Hepatocyte (in vitro differentiated cells): ENCODE results near the gene DNAH12. TPM values are rescaled to one million over a fixed set of nuclear protein-coding genes. Genes with fewer than 3 reads are reported as not detected.

ENCODE experiments used
- DNase-seq: peaks from one replicate; pipeline ENCODE4 v3.0.0-alpha.2; 2016; ENCODE audit warnings: low spot score
- H2AFZ ChIP-seq: fragments of 200-600 bp; sonication (generic); 2 replicates; pipeline ENCODE4 v1.6.0; 2016; ENCODE audit warnings: antibody characterized with exemption, mild to moderate bottlenecking
- H3K27ac ChIP-seq: fragments of 200-600 bp; sonication (generic); 2 replicates; pipeline ENCODE4 v1.5.1; 2016; ENCODE audit warnings: mild to moderate bottlenecking
- H3K27me3 ChIP-seq: fragments of 200-600 bp; sonication (generic); 2 replicates; pipeline ENCODE4 v1.6.1; 2016
- H3K36me3 ChIP-seq: fragments of 200-600 bp; sonication (generic); replicated peaks from 2 replicates; pipeline ENCODE4 v1.5.1; 2016; ENCODE audit warnings: low read depth; ENCODE audit not compliant: insufficient read depth
- H3K4me1 ChIP-seq: fragments of 200-600 bp; sonication (generic); 2 replicates; pipeline ENCODE4 v1.5.1; 2016; ENCODE audit warnings: mild to moderate bottlenecking, moderate library complexity; ENCODE audit not compliant: insufficient read depth
- H3K4me2 ChIP-seq: fragments of 200-600 bp; sonication (generic); 2 replicates; pipeline ENCODE4 v1.6.0; 2016
- H3K4me3 ChIP-seq: fragments of 200-600 bp; sonication (generic); 2 replicates; pipeline ENCODE4 v1.5.1; 2016; ENCODE audit warnings: mild to moderate bottlenecking
- H3K79me2 ChIP-seq: fragments of 200-600 bp; sonication (generic); 2 replicates; pipeline ENCODE4 v1.6.0; 2017; ENCODE audit warnings: mild to moderate bottlenecking
- H3K9me2 ChIP-seq: fragments of 200-600 bp; sonication (generic); replicated peaks from 2 replicates; pipeline ENCODE4 v1.6.0; 2017; ENCODE audit warnings: mild to moderate bottlenecking; ENCODE audit not compliant: insufficient read depth
- H3K9me3 ChIP-seq: fragments of 200-600 bp; sonication (generic); 2 replicates; pipeline ENCODE4 v1.5.1; 2016; ENCODE audit warnings: low read depth, mild to moderate bottlenecking
- H4K20me1 ChIP-seq: fragments of 200-600 bp; sonication (generic); 2 replicates; pipeline ENCODE4 v1.6.0; 2016; ENCODE audit warnings: mild to moderate bottlenecking; ENCODE audit not compliant: insufficient read depth, poor library complexity, severe bottlenecking
- EZH2 ChIP-seq: fragments of 200-600 bp; sonication (generic); IDR thresholded peaks from 2 replicates; pipeline ENCODE4 v1.6.1; 2016; ENCODE audit warnings: antibody characterized with exemption, mild to moderate bottlenecking, borderline replicate concordance
- EZH2phosphoT487 ChIP-seq: fragments of 200-600 bp; sonication (generic); IDR thresholded peaks from one replicate; pipeline ENCODE4 v1.6.1; 2018; ENCODE audit warnings: antibody characterized with exemption, mild to moderate bottlenecking, low read depth, moderate library complexity; ENCODE audit not compliant: unreplicated experiment, severe bottlenecking
- WGBS: methylation state at CpG from one replicate; pipeline ENCODE4 v1.1.6; 2016; ENCODE audit warnings: low lambda C conversion rate; ENCODE audit errors: missing lambda C conversion rate; 5-methylcytosine and 5-hydroxymethylcytosine counted together
- polyA plus RNA-seq: library from polyadenylated mRNA; unstranded; fragments of >200 nt; fragmentation: Nextera tagmentation; extraction: Ambion mirVana; gene quantifications from 2 replicates; pipeline ENCODE4 v1.2.1, GENCODE V29; 2016
- total RNA-seq: library from RNA; depleted of rRNA; stranded (reverse); fragments of >200 nt; gene quantifications from 2 replicates; pipeline ENCODE4 v1.2.3, GENCODE V29; 2014
- TF ChIP-seq, protein P1 (sequence below): fragments of 200-600 bp; sonication (generic); IDR thresholded peaks from 2 replicates; pipeline ENCODE4 v1.5.1; 2016; ENCODE audit warnings: antibody characterized with exemption, mild to moderate bottlenecking; ENCODE audit not compliant: poor library complexity

DNAH12 gene
- total and polyA plus RNA-seq, 2 experiments from 2014 or later = 0.06 to 1.5 TPM

DNA sequence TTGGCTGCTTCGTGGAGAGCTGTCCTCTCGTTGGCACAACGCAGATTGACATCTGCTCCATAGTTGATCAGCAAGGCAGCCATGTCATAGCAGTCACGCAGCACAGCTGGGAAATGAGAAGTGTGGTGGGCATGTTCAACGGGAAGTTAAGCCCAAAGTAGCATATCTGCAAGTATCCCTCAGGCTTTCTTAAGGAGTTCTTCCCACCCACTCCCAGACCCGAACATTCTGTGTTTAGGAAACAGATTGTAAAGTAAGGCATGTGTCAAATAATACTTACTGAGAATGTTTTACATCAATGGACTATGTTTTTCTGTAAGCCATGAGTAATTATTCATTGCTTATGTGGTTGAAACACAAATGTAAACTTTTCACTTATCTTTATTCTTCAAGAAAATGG is 260.8 kb downstream of the DNAH12 start:
- H3K4me2 ChIP-seq = peak overlapping the region; percentile 31
- DNase-seq = no peak
- 63% methylated on average over 6 of the region's 6 CpGs for WGBS

DNA sequence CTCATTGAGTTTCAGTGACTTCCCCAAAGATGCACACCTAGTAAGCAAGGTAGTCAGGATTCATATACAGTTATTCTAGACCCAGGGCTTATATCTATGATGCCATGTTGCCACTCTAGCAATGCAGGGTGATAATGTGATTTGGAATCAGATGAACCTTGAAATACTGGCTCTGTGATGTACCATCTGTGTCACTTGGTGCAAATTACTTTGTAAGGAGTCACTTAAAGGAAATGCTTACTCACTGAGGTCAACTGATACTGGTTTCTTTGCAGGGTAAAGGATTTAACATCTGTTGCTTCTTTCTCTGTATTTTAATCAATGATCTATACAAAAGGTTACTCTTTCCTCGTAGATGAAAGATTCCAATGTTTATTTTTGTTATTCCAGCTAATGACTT is 262.4 kb downstream of the DNAH12 start:
- DNase-seq = no peak
- no peak overlapping the region for H3K4me2 ChIP-seq
- no peaks in the 10 kb centered on the region for H3K4me1 ChIP-seq
- no peak overlapping the region for H2AFZ ChIP-seq
- no peaks in the 10 kb centered on the region for H4K20me1 ChIP-seq
- H3K9me2 ChIP-seq = no peaks in the 10 kb centered on the region
- no peaks in the 10 kb centered on the region for H3K9me3 ChIP-seq
- H3K36me3 ChIP-seq = no peaks in the 10 kb centered on the region
- TF ChIP-seq, protein P1, sequence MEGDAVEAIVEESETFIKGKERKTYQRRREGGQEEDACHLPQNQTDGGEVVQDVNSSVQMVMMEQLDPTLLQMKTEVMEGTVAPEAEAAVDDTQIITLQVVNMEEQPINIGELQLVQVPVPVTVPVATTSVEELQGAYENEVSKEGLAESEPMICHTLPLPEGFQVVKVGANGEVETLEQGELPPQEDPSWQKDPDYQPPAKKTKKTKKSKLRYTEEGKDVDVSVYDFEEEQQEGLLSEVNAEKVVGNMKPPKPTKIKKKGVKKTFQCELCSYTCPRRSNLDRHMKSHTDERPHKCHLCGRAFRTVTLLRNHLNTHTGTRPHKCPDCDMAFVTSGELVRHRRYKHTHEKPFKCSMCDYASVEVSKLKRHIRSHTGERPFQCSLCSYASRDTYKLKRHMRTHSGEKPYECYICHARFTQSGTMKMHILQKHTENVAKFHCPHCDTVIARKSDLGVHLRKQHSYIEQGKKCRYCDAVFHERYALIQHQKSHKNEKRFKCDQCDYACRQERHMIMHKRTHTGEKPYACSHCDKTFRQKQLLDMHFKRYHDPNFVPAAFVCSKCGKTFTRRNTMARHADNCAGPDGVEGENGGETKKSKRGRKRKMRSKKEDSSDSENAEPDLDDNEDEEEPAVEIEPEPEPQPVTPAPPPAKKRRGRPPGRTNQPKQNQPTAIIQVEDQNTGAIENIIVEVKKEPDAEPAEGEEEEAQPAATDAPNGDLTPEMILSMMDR = no peak
- no peak for TF ChIP-seq EZH2
- TF ChIP-seq EZH2phosphoT487 = no peak
- H3K27ac ChIP-seq = no peak overlapping the region
- no peaks in the 10 kb centered on the region for H3K27me3 ChIP-seq
- H3K79me2 ChIP-seq = no peaks in the 10 kb centered on the region
- no peak overlapping the region for H3K4me3 ChIP-seq
- 74% methylated on average over 1 of the region's 1 CpG for WGBS

More for the DNA sequence above, 260.8 kb downstream of the DNAH12 start:
- TF ChIP-seq EZH2 = no peak
- TF ChIP-seq, protein P1 = no peak
- TF ChIP-seq EZH2phosphoT487 = no peak
- H3K9me3 ChIP-seq = no peaks in the 10 kb centered on the region
- no peak overlapping the region for H2AFZ ChIP-seq
- H3K36me3 ChIP-seq = no peaks in the 10 kb centered on the region
- no peak overlapping the region for H3K27ac ChIP-seq
- H3K79me2 ChIP-seq = no peaks in the 10 kb centered on the region
- H3K9me2 ChIP-seq = no peaks in the 10 kb centered on the region
- H4K20me1 ChIP-seq = no peaks in the 10 kb centered on the region
- H3K4me1 ChIP-seq = no peaks in the 10 kb centered on the region
- H3K4me3 ChIP-seq = no peak overlapping the region
- H3K27me3 ChIP-seq = no peaks in the 10 kb centered on the region

DNA sequence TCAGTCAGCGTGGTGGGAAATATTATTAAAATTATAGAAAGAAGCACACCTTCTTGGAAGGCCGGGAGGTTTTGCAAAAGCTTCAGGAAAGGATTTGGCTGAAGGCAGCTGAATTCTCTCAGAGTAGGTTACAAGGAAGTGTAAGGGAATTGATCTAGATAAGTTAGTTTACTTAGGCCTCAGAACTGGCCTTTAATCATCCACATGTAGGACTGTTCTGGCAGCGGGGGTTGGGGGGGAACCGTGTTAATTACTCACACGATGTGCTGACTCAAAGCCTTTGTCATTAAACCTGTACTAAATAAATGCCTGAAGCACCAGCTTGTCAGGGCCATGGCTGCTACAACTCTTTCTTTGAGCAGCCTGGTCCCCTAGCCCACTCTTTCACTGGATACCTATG is 264.5 kb downstream of the DNAH12 start:
- Histone ChIP-seq H3K9me2 (no peaks in the 10 kb centered on the region), H3K4me3 (no peak overlapping the region), H4K20me1 (no peaks in the 10 kb centered on the region), H3K9me3 (no peaks in the 10 kb centered on the region), H3K4me1 (no peaks in the 10 kb centered on the region), H2AFZ (no peak overlapping the region), H3K27ac (no peak overlapping the region), H3K4me2 (no peak overlapping the region), H3K27me3 (no peaks in the 10 kb centered on the region), H3K79me2 (no peaks in the 10 kb centered on the region), H3K36me3 (no peaks in the 10 kb centered on the region)
- peak; percentile 14 for DNase-seq
- WGBS = 91% methylated on average over 5 of the region's 5 CpGs
- TF ChIP-seq EZH2phosphoT487 (no peak), EZH2 (no peak)
- TF ChIP-seq, protein P1 = no peak

DNA sequence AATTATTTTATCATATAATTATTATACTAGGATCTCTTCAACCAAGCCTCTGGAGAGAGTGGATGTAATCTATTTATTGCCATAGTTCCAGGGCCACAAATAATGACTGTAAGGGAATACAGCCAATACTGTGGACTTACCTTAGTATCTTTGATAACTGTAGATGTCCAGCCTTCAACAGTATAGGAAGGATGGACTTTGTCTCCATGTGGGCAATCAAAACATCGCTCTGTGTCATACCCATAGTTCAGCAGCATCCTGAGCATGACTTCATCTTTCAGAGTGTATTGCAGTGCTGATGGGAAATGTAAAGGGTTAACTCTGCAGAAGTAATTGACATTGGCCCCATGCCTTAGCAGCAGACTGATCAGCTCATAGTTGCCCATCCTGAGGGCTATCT is 265.9 kb downstream of the DNAH12 start:
- Histone ChIP-seq H3K36me3 (no peaks in the 10 kb centered on the region), H3K9me2 (no peaks in the 10 kb centered on the region), H3K4me3 (no peak overlapping the region), H3K4me2 (no peak overlapping the region), H2AFZ (no peak overlapping the region), H3K79me2 (no peaks in the 10 kb centered on the region), H4K20me1 (no peaks in the 10 kb centered on the region), H3K4me1 (no peaks in the 10 kb centered on the region), H3K9me3 (no peaks in the 10 kb centered on the region), H3K27ac (no peak overlapping the region), H3K27me3 (no peaks in the 10 kb centered on the region)
- 95% methylated on average over 1 of the region's 1 CpG for WGBS
- TF ChIP-seq EZH2phosphoT487 = no peak
- TF ChIP-seq EZH2 = no peak
- TF ChIP-seq, protein P1 = no peak
- peak; percentile 8 for DNase-seq
